ENCODE measurements around the gene USP9Y.
"Not testable (repeated sequence)": the region's sequence is repeated elsewhere in the genome, so short reads cannot be mapped to it uniquely, and the experiment has no call there.

Gene USP9Y, protein sequence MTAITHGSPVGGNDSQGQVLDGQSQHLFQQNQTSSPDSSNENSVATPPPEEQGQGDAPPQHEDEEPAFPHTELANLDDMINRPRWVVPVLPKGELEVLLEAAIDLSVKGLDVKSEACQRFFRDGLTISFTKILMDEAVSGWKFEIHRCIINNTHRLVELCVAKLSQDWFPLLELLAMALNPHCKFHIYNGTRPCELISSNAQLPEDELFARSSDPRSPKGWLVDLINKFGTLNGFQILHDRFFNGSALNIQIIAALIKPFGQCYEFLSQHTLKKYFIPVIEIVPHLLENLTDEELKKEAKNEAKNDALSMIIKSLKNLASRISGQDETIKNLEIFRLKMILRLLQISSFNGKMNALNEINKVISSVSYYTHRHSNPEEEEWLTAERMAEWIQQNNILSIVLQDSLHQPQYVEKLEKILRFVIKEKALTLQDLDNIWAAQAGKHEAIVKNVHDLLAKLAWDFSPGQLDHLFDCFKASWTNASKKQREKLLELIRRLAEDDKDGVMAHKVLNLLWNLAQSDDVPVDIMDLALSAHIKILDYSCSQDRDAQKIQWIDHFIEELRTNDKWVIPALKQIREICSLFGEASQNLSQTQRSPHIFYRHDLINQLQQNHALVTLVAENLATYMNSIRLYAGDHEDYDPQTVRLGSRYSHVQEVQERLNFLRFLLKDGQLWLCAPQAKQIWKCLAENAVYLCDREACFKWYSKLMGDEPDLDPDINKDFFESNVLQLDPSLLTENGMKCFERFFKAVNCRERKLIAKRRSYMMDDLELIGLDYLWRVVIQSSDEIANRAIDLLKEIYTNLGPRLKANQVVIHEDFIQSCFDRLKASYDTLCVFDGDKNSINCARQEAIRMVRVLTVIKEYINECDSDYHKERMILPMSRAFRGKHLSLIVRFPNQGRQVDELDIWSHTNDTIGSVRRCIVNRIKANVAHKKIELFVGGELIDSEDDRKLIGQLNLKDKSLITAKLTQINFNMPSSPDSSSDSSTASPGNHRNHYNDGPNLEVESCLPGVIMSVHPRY (N-terminal part only)

DNA sequence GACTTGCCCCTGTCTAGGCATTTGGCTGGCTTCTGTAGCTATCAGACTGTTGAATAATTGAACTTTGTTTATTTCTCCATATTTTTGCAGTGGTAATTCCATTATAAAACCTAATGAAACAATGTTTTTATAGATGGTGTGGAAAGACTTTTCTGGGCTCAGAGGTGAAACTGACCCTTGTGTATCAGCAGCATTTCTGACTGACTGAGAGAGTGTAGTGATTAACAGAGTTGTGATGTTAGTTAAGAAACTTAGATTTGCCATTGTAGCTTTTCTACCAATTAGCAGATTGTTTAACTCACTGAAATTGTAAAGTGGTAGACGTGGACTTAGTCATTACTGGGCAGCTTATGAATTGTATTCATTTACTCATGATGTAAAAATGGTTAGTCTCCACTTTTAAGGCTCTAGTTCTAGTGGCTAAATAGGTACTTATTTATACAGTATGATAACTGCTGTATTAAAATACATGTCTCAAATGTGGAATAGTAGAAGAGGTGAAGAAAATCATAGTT, at the start of gene USP9Y:
TSS of gene USP9Y (plus strand) at position 51 of the 515 bp plus-strand sequence. CDS start 8,217 bp downstream, outside the sequence.
- intact Hi-C loops (cut with DNase I) = no loop called here
- no peak for DNase-seq

- intact Hi-C loops (cut with DNase I) = no loop called here
- DNase-seq = no peak
Measured at GRCh38 chrY:12651621-12652036, 49.4 kb upstream of the USP9Y start.

- peak in 3 of 10 donors; percentile 42 to 51 (median 50) for DNase-seq
- intact Hi-C loops (cut with DNase I) = no loop called here
Measured at GRCh38 chrY:12661745-12662681, 39.0 kb upstream of the USP9Y start.

DNA sequence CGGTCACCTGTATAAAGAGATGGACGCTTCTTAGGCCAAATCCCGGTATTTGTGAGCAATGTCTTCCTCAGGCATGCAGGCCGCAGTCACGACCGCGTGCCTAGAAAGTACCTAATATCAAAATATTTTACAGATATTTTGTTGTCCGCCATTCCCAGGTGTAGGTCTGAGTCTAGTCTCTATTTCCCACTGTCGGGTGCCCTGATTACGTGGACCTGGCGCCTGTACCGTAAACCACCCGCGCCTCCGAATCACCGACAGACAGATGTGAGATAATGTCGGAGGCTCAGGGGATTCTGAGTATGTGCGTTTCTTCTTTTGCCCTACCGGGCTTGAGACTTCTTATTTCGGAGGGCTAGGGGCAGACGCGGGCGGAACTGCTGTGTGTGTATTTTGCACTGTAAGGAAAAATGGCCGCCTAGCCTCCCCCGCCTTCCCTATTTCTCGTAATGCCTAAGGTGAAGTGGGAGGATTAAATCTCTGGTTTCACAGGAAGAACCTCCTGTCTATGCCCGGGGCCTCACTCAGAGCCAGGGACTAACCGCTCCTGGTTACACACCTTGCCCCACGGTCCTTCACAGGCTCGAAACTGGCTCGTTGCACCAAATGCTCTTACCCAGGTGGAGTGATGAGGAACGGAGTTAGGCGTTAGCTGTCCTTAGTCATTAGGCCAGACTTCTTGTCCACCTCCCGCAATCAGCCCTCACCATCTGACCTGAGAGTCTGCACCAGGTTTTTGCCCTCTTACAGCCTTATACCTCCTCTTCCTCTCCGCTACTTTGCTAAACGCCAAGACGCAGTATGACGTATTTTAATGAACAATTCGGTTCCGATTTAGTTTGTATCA, 38.1 kb upstream of the USP9Y start:
- intact Hi-C loops (cut with DNase I) = no loop called here

GRCh38 chrY:12663845-12664244, 37.2 kb upstream of the USP9Y start:
- intact Hi-C loops (cut with DNase I) = not testable (repeated sequence)

More for the DNA sequence above, 38.1 kb upstream of the USP9Y start:
- DNase-seq = peak in 3 of 10 donors; percentile 9 to 18 (median 12)

GRCh38 chrY:12678111-12678510, 22.9 kb upstream of the USP9Y start:
- no peak for DNase-seq
- intact Hi-C loops (cut with DNase I) = no loop called here

More at GRCh38 chrY:12663845-12664244, 37.2 kb upstream of the USP9Y start:
- DNase-seq = not testable (repeated sequence)

DNA sequence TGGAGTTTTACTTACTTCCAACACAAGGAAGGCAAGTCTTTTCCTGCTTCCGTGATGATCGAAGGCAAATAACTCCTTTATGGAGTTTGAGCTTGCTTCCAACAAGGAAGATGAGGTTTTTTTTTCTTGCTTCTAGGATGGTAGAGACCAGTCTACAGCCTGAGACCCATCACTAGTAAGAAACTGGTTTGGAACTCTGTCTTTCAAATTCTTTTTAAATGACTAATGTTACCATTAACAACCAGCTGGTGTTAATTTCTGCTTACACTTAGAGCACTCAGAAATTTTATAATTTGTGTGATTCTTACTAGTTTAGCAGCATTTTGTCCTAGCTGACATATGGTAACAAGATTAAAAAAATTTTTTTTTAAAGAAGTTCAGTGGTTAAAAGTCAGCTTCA, 19.5 kb upstream of the USP9Y start:
- intact Hi-C loops (cut with DNase I) = no loop called here
- no peak for DNase-seq

DNA sequence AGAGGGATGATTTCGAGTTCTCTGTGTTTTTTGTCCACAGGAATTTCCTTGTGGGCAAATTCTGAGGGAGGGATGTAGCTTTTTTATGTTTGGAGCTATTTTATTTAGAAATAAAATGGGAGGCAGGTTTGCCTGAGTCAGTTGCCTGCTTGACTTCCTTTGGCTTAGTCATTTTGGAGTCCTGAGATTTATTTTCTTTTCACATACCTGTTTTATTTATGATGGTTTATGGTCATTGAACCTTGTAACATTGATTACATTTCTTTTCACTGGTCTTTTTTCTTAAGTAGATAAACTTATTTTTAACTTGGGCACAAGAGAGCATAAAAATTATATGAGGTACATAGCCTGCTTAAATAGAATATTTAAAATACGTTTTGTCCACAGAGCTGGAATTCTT, 12.7 kb upstream of the USP9Y start:
- intact Hi-C loops (cut with DNase I) = no loop called here
- DNase-seq = no peak

DNA sequence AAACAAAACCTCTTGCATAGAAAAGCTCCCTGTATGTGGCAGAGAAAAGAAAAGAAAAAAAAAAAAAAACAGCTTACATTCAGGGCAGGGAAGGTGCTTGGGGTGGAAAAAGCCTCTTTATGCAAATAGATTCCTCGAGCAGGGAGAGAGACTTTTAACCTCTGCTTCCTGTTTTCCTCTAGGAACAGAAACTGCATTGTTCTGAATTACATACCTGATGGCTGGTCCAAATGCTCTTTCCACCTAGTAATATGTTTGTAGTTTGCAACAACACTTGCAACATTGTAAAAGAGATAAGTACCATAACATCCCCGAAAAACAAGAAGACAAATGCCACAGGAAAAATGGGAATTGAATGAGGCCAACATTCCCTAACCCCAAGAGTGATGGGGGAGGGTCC, 944 bp upstream of the USP9Y start:
- DNase-seq = no peak
- intact Hi-C loops (cut with DNase I) = no loop called here

DNA sequence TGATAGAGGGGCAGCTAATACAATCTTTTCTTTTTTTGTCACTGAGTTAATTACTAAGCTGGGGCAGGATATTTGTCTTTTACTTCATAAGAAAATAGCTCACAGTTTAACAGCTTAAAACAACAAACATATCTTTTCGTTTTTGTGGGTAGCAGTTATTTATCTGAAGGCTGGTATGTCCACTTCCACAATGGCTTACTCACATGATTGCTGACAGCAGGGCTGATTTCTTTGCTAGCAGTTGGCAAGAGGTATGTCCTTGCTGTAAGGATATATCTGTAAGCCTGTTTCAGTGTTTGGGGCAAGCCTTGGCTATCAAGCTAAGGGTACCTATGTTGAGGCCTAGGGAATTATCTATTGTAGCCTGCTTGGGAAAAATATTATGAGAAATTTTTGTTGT, 1.1 kb downstream of the USP9Y start:
- no peak for DNase-seq
- intact Hi-C loops (cut with DNase I) = no loop called here

DNA sequence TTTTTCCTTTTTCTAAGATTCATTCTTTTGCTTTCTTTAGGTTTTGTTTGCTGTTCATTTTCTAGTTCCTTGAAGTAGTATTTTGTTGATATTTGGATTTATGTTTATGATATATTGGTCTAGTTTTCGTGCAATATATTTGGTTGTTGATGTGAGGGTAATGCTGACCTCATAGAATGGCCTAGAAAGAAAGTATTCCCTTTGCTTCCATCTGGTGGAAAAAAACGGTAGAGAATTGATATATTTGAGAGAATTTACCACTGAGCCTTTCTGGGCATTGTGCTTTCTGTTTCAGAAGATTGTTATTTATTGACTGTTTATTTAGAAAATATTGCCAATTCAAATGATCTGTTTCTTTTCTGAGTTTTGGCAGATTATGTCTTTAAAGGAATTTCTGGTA, 9.4 kb downstream of the USP9Y start:
- intact Hi-C loops (cut with DNase I) = no loop called here
- no peak for DNase-seq

DNA sequence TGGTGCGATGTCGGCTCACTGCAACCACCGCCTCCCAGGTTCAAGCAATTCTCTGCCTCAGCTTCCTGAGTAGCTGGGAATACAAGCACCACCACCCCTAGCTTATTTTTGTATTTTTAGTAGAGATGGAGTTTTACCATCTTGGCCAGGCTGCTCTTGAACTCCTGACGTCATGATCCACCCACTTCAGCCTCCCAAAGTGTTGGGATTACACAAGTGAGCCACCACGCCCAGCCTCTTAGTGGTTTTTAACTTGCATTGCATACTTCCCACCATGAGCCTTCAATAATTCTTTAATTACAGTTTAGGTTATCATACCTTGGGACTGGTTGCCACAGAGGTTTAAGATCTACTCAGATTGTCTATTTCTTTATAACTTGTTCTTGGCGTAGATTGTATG, 14.3 kb downstream of the USP9Y start:
- intact Hi-C loops (cut with DNase I) = no loop called here
- no peak for DNase-seq

- intact Hi-C loops (cut with DNase I) = no loop called here
- DNase-seq = no peak
Measured at GRCh38 chrY:12729746-12730145, 28.7 kb downstream of the USP9Y start.

GRCh38 chrY:12733625-12734024, 32.6 kb downstream of the USP9Y start:
- DNase-seq = no peak
- intact Hi-C loops (cut with DNase I) = no loop called here

DNA sequence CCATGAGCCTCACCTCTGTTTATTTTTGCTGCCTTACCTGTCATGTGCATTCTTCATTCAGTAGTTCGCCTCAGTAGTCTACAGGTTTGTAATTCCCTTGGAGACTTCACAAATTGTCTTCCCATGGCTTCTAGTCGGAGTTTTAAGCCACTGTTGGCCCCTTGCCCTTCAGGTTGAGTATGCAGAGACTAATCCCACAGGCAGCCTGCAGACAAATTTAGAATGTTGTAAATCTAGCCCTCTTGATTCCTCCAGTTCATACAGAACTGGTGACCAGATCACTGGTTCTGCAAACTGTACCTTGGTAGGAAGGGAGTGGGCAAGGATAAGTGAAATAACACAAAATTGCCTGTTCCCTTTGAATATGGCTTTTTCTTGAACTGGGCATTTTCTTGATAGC, 33.0 kb downstream of the USP9Y start:
- intact Hi-C loops (cut with DNase I) = no loop called here
- DNase-seq = no peak

DNA sequence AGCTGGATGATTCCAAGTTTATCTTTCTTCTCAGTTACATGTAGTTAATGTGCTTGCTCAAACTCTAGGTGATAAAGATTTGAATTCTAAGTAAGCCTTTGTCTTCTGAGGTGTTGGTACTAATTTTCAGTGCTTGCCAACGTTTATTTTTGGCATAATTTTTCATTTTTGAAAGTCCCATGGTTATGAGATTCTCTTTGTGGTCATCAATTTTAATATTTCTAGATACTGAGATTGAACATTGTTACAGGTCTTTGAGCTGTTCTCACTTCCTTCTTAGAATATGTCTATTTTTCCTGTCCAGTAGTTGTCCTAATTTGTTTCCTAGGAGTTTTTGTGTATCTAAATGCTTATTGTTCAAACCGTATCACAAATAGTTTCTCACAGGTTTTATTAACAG, 40.4 kb downstream of the USP9Y start:
- intact Hi-C loops (cut with DNase I) = no loop called here
- DNase-seq = no peak

DNA sequence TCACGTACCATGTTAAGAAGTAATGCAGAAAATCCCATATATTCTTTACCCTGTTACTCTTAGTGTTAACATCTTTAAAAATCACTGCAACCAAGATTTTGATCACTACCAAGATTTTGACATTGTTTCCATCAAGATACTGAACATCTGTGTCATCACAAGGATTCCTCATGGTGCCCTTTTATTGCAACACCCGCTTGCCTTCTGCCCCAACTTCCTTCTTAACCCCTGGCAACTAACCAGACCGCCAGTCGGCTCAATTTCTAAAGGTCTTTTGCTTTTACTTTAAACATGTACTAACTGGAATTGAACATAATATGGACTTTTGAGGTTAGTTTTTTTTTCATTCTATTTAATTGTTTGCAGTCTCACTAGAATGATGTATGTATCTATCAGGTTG, 41.7 kb downstream of the USP9Y start:
- no peak for DNase-seq
- intact Hi-C loops (cut with DNase I) = no loop called here

GRCh38 chrY:12744091-12744490, 43.1 kb downstream of the USP9Y start:
- intact Hi-C loops (cut with DNase I) = no loop called here
- no peak for DNase-seq

DNA sequence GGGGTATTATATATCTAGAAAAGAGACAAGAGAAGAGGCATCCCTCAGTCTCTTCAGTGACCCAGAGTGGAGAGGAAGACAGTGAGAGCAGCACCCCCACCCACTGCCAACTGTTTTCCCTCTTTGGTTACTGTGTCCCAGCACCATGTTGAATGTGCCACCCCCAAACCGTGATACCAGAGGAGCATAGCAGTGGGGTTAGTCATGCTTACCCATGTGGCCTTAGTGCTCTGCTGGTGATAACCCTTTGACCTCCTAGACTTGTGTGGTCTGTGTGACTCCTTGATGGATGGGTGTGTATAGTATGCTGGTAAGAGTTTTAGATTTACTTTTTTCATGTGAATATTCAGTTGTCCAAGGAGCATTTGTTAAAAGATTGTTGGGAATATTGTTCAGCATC, 48.3 kb downstream of the USP9Y start:
- intact Hi-C loops (cut with DNase I) = no loop called here
- no peak for DNase-seq

Measured in posterior cingulate gyrus (tissue), 11 donors.